CD14-positive monocyte (primary cell): ENCODE measurements around the gene ZNF592. TPM values are rescaled to one million over a fixed set of nuclear protein-coding genes. Genes with fewer than 3 reads are reported as not detected.

ENCODE experiments used
- DNase-seq, 3 donors: peaks; one replicate each; pipeline ENCODE4 v3.0.0-alpha.2; 2011 to 2022
- H2AFZ ChIP-seq: 2 replicates; pipeline ENCODE4 v1.6.0; 2012; ENCODE audit warnings: mild to moderate bottlenecking, low read depth, low read length, inconsistent platforms; ENCODE audit not compliant: insufficient read depth, poor library complexity, severe bottlenecking
- H3K27ac ChIP-seq, 2 donors: 1 replicate in 1 of 2; 2 replicates in 1 of 2; pipeline ENCODE4 v1.5.1; 2012 to 2013; ENCODE audit warnings: low read length in 2 of 2, control low read depth in 1 of 2, inconsistent platforms in 1 of 2, low read depth in 1 of 2, mild to moderate bottlenecking in 1 of 2
- H3K27me3 ChIP-seq, 2 donors: one replicate each; pipeline versions ENCODE4 v1.6.0 to v1.6.1; 2011 to 2013; ENCODE audit warnings: low read length in 2 of 2; ENCODE audit not compliant: control insufficient read depth in 2 of 2, insufficient read depth in 2 of 2
- H3K36me3 ChIP-seq, 2 donors: replicated peaks in 1 of 2; 1 replicate in 1 of 2; 2 replicates in 1 of 2; pipeline versions ENCODE4 v1.5.1 to v1.6.1; 2012 to 2013; ENCODE audit warnings: low read length in 2 of 2, control low read depth in 1 of 2, inconsistent platforms in 1 of 2, mild to moderate bottlenecking in 1 of 2; ENCODE audit not compliant: insufficient read depth in 2 of 2, control insufficient read depth in 1 of 2
- H3K4me1 ChIP-seq, 2 donors: 1 replicate in 1 of 2; 2 replicates in 1 of 2; pipeline versions ENCODE4 v1.5.1 to v1.6.1; 2012 to 2013; ENCODE audit warnings: low read length in 2 of 2, control low read depth in 1 of 2, inconsistent platforms in 1 of 2, mild to moderate bottlenecking in 1 of 2, moderate library complexity in 1 of 2; ENCODE audit not compliant: insufficient read depth in 2 of 2, control insufficient read depth in 1 of 2
- H3K4me2 ChIP-seq: replicated peaks from 2 replicates; pipeline ENCODE3; 2012; ENCODE audit warnings: low read length, moderate library complexity, mild to moderate bottlenecking; ENCODE audit not compliant: poor library complexity, severe bottlenecking; ENCODE audit errors: extremely low read depth
- H3K4me3 ChIP-seq, 3 experiments: fragments of 200-600 bp in 1 of 3; sonication (generic) in 1 of 3; replicated peaks in 1 of 3; 1 replicate in 2 of 3; 2 replicates in 1 of 3; pipeline ENCODE4 v1.5.1; 2011 to 2013; ENCODE audit warnings: low read length in 3 of 3, mild to moderate bottlenecking in 3 of 3, control low read depth in 2 of 3, low read depth in 2 of 3, inconsistent platforms in 1 of 3, moderate library complexity in 1 of 3
- H3K79me2 ChIP-seq: 2 replicates; pipeline ENCODE4 v1.6.0; 2012; ENCODE audit warnings: mild to moderate bottlenecking, control low read depth, inconsistent platforms, low read length, moderate library complexity; ENCODE audit not compliant: insufficient read depth
- H3K9ac ChIP-seq: 2 replicates; pipeline ENCODE4 v1.6.0; 2017; ENCODE audit warnings: low read length, mild to moderate bottlenecking; ENCODE audit not compliant: insufficient read depth, poor library complexity, severe bottlenecking
- H3K9me3 ChIP-seq, 2 donors: replicated peaks in 1 of 2; 1 replicate in 1 of 2; 2 replicates in 1 of 2; pipeline versions ENCODE4 v1.5.1 to v1.6.1; 2012 to 2013; ENCODE audit warnings: low read length in 2 of 2, control low read depth in 1 of 2; ENCODE audit not compliant: control insufficient read depth in 1 of 2, insufficient read depth in 1 of 2
- H4K20me1 ChIP-seq: 2 replicates; pipeline ENCODE4 v1.6.0; 2012; ENCODE audit warnings: mild to moderate bottlenecking, low read length, control low read depth, moderate library complexity; ENCODE audit not compliant: insufficient read depth
- H3K27ac Mint-ChIP-seq, 7 donors: one replicate each; pipeline ENCODE4 v1.8.0; 2020; ENCODE audit warnings: mild to moderate bottlenecking in 7 of 7, mixed read lengths in 7 of 7, moderate library complexity in 6 of 7, inconsistent platforms in 2 of 7
- H3K27me3 Mint-ChIP-seq, 3 donors: one replicate each; pipeline ENCODE4 v1.8.0; 2021 to 2022; ENCODE audit warnings: low read depth in 3 of 3, mild to moderate bottlenecking in 3 of 3, mixed read lengths in 3 of 3, moderate library complexity in 3 of 3, inconsistent platforms in 1 of 3
- H3K36me3 Mint-ChIP-seq, 2 donors: one replicate each; pipeline ENCODE4 v1.8.0; 2020; ENCODE audit warnings: mixed read lengths in 2 of 2, inconsistent platforms in 1 of 2, mild to moderate bottlenecking in 1 of 2
- H3K4me1 Mint-ChIP-seq: one replicate; pipeline ENCODE4 v1.8.0; 2020; ENCODE audit warnings: mild to moderate bottlenecking, mixed read lengths
- H3K4me3 Mint-ChIP-seq, 2 donors: one replicate each; pipeline ENCODE4 v1.8.0; 2020; ENCODE audit warnings: mild to moderate bottlenecking in 2 of 2, mixed read lengths in 2 of 2, moderate library complexity in 1 of 2
- H3K9me3 Mint-ChIP-seq, 7 donors: one replicate each; pipeline ENCODE4 v1.8.0; 2020 to 2022; ENCODE audit warnings: mixed read lengths in 7 of 7, mild to moderate bottlenecking in 6 of 7, moderate library complexity in 6 of 7, inconsistent platforms in 2 of 7
- CTCF ChIP-seq: fragments of 200-600 bp; IDR thresholded peaks from one replicate; pipeline ENCODE4 v1.8.0; 2022; ENCODE audit warnings: antibody characterized with exemption, mild to moderate bottlenecking
- WGBS: methylation state at CpG from one replicate; pipeline ENCODE4 v1.1.5; 2013; ENCODE audit warnings: missing lambda C conversion rate; ENCODE audit not compliant: insufficient coverage; 5-methylcytosine and 5-hydroxymethylcytosine counted together
- intact Hi-C, 2 donors: fragments of 100-400 bp; cut with micrococcal nuclease; formaldehyde crosslinking; loops; one replicate each; pipeline versions ENCODE4 v1.15.0 to v1.15.1; 2023
- polyA plus RNA-seq, 3 donors: library from polyadenylated mRNA; depleted of rRNA in 1 of 3; unstranded in 2 of 3; stranded (reverse) in 1 of 3; fragments of 300-500 nt in 2 of 3; fragments of >200 nt in 1 of 3; fragmentation: Illumina TruSeq in 2 of 3; gene quantifications; 1 replicate in 2 of 3; 2 replicates in 1 of 3; pipeline ENCODE4 v1.2.3, GENCODE V29; 2012 to 2021

ZNF592 gene
- polyA plus RNA-seq, 3 donors = 2.8 to 43.6 (median 5.0) TPM

GRCh38 chr15:84831028-84831427, 82.6 kb downstream of the ZNF592 start:
- no peaks in the 10 kb centered on the region for H3K36me3 Mint-ChIP-seq
- Histone ChIP-seq H3K9ac (no peak overlapping the region), H3K4me3 (no peak overlapping the region), H3K4me2 (no peak overlapping the region), H3K36me3 (no peaks in the 10 kb centered on the region), H4K20me1 (no peaks in the 10 kb centered on the region), H3K27me3 (no peaks in the 10 kb centered on the region), H2AFZ (no peak overlapping the region), H3K79me2 (no peaks in the 10 kb centered on the region), H3K9me3 (no peaks in the 10 kb centered on the region), H3K4me1 (peaks cover 4 to 6% of the 10 kb centered on the region in 2 donors), H3K27ac (no peak overlapping the region)
- WGBS = 94% methylated on average over 2 of the region's 5 CpGs
- intact Hi-C loops = no loop called here
- no peak for DNase-seq
- H3K4me1 Mint-ChIP-seq = peaks cover 21% of the 10 kb centered on the region
- H3K27ac Mint-ChIP-seq = no peak overlapping the region
- no peak overlapping the region for H3K4me3 Mint-ChIP-seq
- TF ChIP-seq CTCF = no peak
- H3K27me3 Mint-ChIP-seq = peaks cover 0 to 2% (median 1%) of the 10 kb centered on the region in 3 donors
- H3K9me3 Mint-ChIP-seq = peaks cover 0 to 1% (median 0%) of the 10 kb centered on the region in 7 donors

- Histone ChIP-seq H3K27ac (no peak overlapping the region), H3K79me2 (no peaks in the 10 kb centered on the region), H2AFZ (no peak overlapping the region), H3K27me3 (no peaks in the 10 kb centered on the region), H4K20me1 (no peaks in the 10 kb centered on the region), H3K36me3 (no peaks in the 10 kb centered on the region), H3K4me1 (peaks cover 4 to 6% of the 10 kb centered on the region in 2 donors), H3K9ac (no peak overlapping the region), H3K4me2 (no peak overlapping the region), H3K4me3 (no peak overlapping the region), H3K9me3 (no peaks in the 10 kb centered on the region)
- WGBS = no CpG with 5 or more reads among the region's 2 CpGs
- Mint-ChIP-seq H3K9me3 (peaks cover 0 to 1% (median 0%) of the 10 kb centered on the region in 7 donors), H3K4me1 (peaks cover 23% of the 10 kb centered on the region), H3K27me3 (peaks cover 0 to 4% (median 1%) of the 10 kb centered on the region in 3 donors), H3K27ac (no peak overlapping the region), H3K4me3 (no peak overlapping the region), H3K36me3 (no peaks in the 10 kb centered on the region)
- no peak for TF ChIP-seq CTCF
- DNase-seq = no peak
- intact Hi-C loops = no loop called here
Measured at GRCh38 chr15:84831613-84832012, 83.2 kb downstream of the ZNF592 start.
